Astrocyte (in vitro differentiated cells and primary cell): ENCODE data around the gene POLN. TPM values are rescaled to one million over a fixed set of nuclear protein-coding genes. Genes with fewer than 3 reads are reported as not detected.

Experiments used
- DNase-seq: peaks from one replicate; pipeline ENCODE4 v3.0.0-alpha.2; 2010; ENCODE audit warnings: low read depth
- FAIRE-seq: peaks from 2 replicates; lab custom pipeline; 2011; peaks lifted over from hg19 to GRCh38; lab: Jason Lieb, UNC
- H2AFZ ChIP-seq: 2 replicates; pipeline ENCODE4 v1.6.0; 2012; ENCODE audit warnings: low read depth, low read length, inconsistent platforms
- H3K27ac ChIP-seq: 2 replicates; pipeline ENCODE4 v1.5.1; 2011; ENCODE audit warnings: low read depth, low read length, inconsistent platforms
- H3K27me3 ChIP-seq: 2 replicates; pipeline ENCODE4 v1.6.0; 2011; ENCODE audit warnings: low read length, inconsistent platforms; ENCODE audit not compliant: insufficient read depth
- H3K36me3 ChIP-seq: 2 replicates; pipeline ENCODE4 v1.5.1; 2011; ENCODE audit warnings: low read length, inconsistent platforms; ENCODE audit not compliant: insufficient read depth
- H3K4me1 ChIP-seq: 2 replicates; pipeline ENCODE4 v1.5.1; 2011; ENCODE audit warnings: low read length, inconsistent platforms; ENCODE audit not compliant: insufficient read depth
- H3K4me2 ChIP-seq: 2 replicates; pipeline ENCODE4 v1.6.0; 2012; ENCODE audit warnings: low read length, inconsistent platforms
- H3K4me3 ChIP-seq: 2 replicates; pipeline ENCODE4 v1.5.1; 2011; ENCODE audit warnings: low read depth, mild to moderate bottlenecking, low read length, inconsistent platforms; ENCODE audit not compliant: insufficient read depth
- H3K79me2 ChIP-seq: 2 replicates; pipeline ENCODE4 v1.6.0; 2012; ENCODE audit warnings: mild to moderate bottlenecking, low read length, inconsistent platforms; ENCODE audit not compliant: insufficient read depth
- H3K9ac ChIP-seq: 2 replicates; pipeline ENCODE4 v1.6.0; 2012; ENCODE audit warnings: mild to moderate bottlenecking, low read length, inconsistent platforms
- H3K9me3 ChIP-seq: 2 replicates; pipeline ENCODE4 v1.5.1; 2012; ENCODE audit warnings: low read depth, mild to moderate bottlenecking, low read length, inconsistent platforms; ENCODE audit not compliant: insufficient read depth
- H4K20me1 ChIP-seq: 2 replicates; pipeline ENCODE4 v1.6.0; 2012; ENCODE audit warnings: low read length, inconsistent platforms; ENCODE audit not compliant: insufficient read depth
- H3K27ac Mint-ChIP-seq: one replicate; pipeline ENCODE4 v1.8.0; 2021; ENCODE audit warnings: mild to moderate bottlenecking, mixed read lengths; ENCODE audit not compliant: unreplicated experiment
- H3K27me3 Mint-ChIP-seq: one replicate; pipeline ENCODE4 v1.8.0; 2021; ENCODE audit warnings: low read depth, mixed read lengths; ENCODE audit not compliant: unreplicated experiment
- H3K36me3 Mint-ChIP-seq: one replicate; pipeline ENCODE4 v1.8.0; 2021; ENCODE audit warnings: low read depth, mixed read lengths; ENCODE audit not compliant: unreplicated experiment
- H3K4me1 Mint-ChIP-seq: one replicate; pipeline ENCODE4 v1.8.0; 2021; ENCODE audit warnings: low read depth, mixed read lengths; ENCODE audit not compliant: unreplicated experiment
- H3K4me3 Mint-ChIP-seq: one replicate; pipeline ENCODE4 v1.8.0; 2021; ENCODE audit warnings: mild to moderate bottlenecking, moderate library complexity, mixed read lengths; ENCODE audit not compliant: unreplicated experiment
- H3K9me3 Mint-ChIP-seq: one replicate; pipeline ENCODE4 v1.8.0; 2021; ENCODE audit warnings: mild to moderate bottlenecking, mixed read lengths; ENCODE audit not compliant: unreplicated experiment
- CTCF ChIP-seq: IDR thresholded peaks from 2 replicates; pipeline ENCODE4 v1.5.1; 2011; ENCODE audit warnings: low read depth, mild to moderate bottlenecking, inconsistent platforms, low read length, moderate library complexity; ENCODE audit not compliant: insufficient read depth
- EZH2 ChIP-seq: IDR thresholded peaks from 2 replicates; pipeline ENCODE4 v1.6.1; 2012; ENCODE audit warnings: mild to moderate bottlenecking, low read length, inconsistent platforms; ENCODE audit not compliant: insufficient read depth
- total RNA-seq: library from RNA; stranded (reverse); gene quantifications from 2 replicates; pipeline ENCODE4 v1.2.1, GENCODE V29; 2021

POLN gene
- total RNA-seq, 1 donor from 2014 or later: 3.1 TPM

- Mint-ChIP-seq H3K27ac (no peak overlapping the region), H3K4me3 (no peak overlapping the region), H3K9me3 (peaks cover 2% of the 10 kb centered on the region), H3K36me3 (no peaks in the 10 kb centered on the region), H3K4me1 (peaks cover 1% of the 10 kb centered on the region), H3K27me3 (peaks cover 33% of the 10 kb centered on the region)
- DNase-seq (no peak), FAIRE-seq (no peak)
- Histone ChIP-seq H3K9ac (no peak overlapping the region), H3K4me1 (peaks cover 5% of the 10 kb centered on the region), H3K36me3 (no peaks in the 10 kb centered on the region), H3K4me3 (no peak overlapping the region), H3K9me3 (no peaks in the 10 kb centered on the region), H2AFZ (no peak overlapping the region), H3K27ac (no peak overlapping the region), H3K27me3 (no peaks in the 10 kb centered on the region), H4K20me1 (no peaks in the 10 kb centered on the region), H3K79me2 (no peaks in the 10 kb centered on the region), H3K4me2 (no peak overlapping the region)
- TF ChIP-seq CTCF (no peak), EZH2 (no peak)
Observed at GRCh38 chr4:2290488-2290887, 48.6 kb upstream of the POLN start.

- no peak overlapping the region for H3K9ac ChIP-seq
- no peaks in the 10 kb centered on the region for H3K36me3 Mint-ChIP-seq
- peaks cover 30% of the 10 kb centered on the region for H3K27me3 Mint-ChIP-seq
- FAIRE-seq (no peak), DNase-seq (no peak)
- peaks cover 5% of the 10 kb centered on the region for H3K4me1 Mint-ChIP-seq
- H3K4me1 ChIP-seq: peaks cover 10% of the 10 kb centered on the region
- TF ChIP-seq CTCF (no peak), EZH2 (no peak)
- no peak overlapping the region for H3K27ac Mint-ChIP-seq
- H4K20me1 ChIP-seq: no peaks in the 10 kb centered on the region
- H3K27me3 ChIP-seq: no peaks in the 10 kb centered on the region
- H3K9me3 ChIP-seq: no peaks in the 10 kb centered on the region
- H2AFZ ChIP-seq: no peak overlapping the region
- no peak overlapping the region for H3K4me3 ChIP-seq
- no peak overlapping the region for H3K4me2 ChIP-seq
- no peaks in the 10 kb centered on the region for H3K79me2 ChIP-seq
- no peak overlapping the region for H3K27ac ChIP-seq
- H3K4me3 Mint-ChIP-seq: no peak overlapping the region
- no peaks in the 10 kb centered on the region for H3K36me3 ChIP-seq
- peaks cover 2% of the 10 kb centered on the region for H3K9me3 Mint-ChIP-seq
Observed at GRCh38 chr4:2289955-2290333, 48.0 kb upstream of the POLN start.

- FAIRE-seq: no peak
Observed at GRCh38 chr4:2289311-2289954, 47.5 kb upstream of the POLN start.

More at GRCh38 chr4:2289311-2289954, 47.5 kb upstream of the POLN start:
- Histone ChIP-seq H3K27me3 (no peaks in the 10 kb centered on the region), H3K79me2 (no peaks in the 10 kb centered on the region), H3K9ac (no peak overlapping the region), H4K20me1 (no peaks in the 10 kb centered on the region), H3K36me3 (no peaks in the 10 kb centered on the region), H3K9me3 (no peaks in the 10 kb centered on the region), H2AFZ (no peak overlapping the region), H3K4me3 (no peak overlapping the region), H3K27ac (no peak overlapping the region), H3K4me2 (no peak overlapping the region), H3K4me1 (peaks cover 11% of the 10 kb centered on the region)
- Mint-ChIP-seq H3K4me3 (no peak overlapping the region), H3K36me3 (no peaks in the 10 kb centered on the region), H3K9me3 (peaks cover 2% of the 10 kb centered on the region), H3K27ac (no peak overlapping the region), H3K27me3 (peaks cover 30% of the 10 kb centered on the region), H3K4me1 (peaks cover 5% of the 10 kb centered on the region)
- no peak for TF ChIP-seq CTCF
- no peak for TF ChIP-seq EZH2
- no peak for DNase-seq
